Fibroblast of villous mesenchyme (primary cell): ENCODE measurements around the gene DNASE1. TPM values are rescaled to one million over a fixed set of nuclear protein-coding genes. Genes with fewer than 3 reads are reported as not detected.

ENCODE experiments used
- DNase-seq: peaks from one replicate; pipeline ENCODE4 v3.0.0-alpha.2; 2010; ENCODE audit warnings: low read depth
- H3K4me3 ChIP-seq: 2 replicates; pipeline ENCODE4 v1.5.1; 2011; ENCODE audit warnings: low read depth, mild to moderate bottlenecking, low read length
- total RNA-seq: library from RNA; depleted of rRNA; stranded (reverse); fragments of >200 nt; gene quantifications from 2 replicates; pipeline ENCODE4 v1.2.3, GENCODE V29; 2012
- TF ChIP-seq, protein P1 (sequence below): IDR thresholded peaks from 2 replicates; pipeline ENCODE4 v1.5.1; 2012; ENCODE audit warnings: low read depth, mild to moderate bottlenecking, low read length; ENCODE audit not compliant: insufficient read depth

DNASE1 gene
- total RNA-seq, 1 donor, result 16.4 TPM

DNA sequence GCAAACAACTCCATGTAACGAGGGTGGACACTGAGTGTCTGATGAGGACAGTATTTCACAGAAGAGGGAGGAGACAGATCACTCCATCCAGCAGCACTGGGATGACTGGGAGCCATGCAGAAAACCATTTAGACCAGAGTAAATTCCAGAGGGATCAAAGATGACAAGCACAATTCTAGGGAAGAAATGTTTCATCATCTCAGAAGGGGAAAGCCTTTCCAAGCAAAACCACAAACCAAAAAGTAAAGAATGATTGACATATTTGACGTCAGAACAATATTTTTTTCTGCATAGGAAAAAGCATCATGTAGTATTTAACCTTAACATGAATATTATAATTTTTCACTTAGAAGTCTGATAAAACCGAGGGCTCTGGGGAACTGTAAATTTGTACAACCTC, 4.8 kb downstream of the DNASE1 start:
- TF ChIP-seq, protein P1, sequence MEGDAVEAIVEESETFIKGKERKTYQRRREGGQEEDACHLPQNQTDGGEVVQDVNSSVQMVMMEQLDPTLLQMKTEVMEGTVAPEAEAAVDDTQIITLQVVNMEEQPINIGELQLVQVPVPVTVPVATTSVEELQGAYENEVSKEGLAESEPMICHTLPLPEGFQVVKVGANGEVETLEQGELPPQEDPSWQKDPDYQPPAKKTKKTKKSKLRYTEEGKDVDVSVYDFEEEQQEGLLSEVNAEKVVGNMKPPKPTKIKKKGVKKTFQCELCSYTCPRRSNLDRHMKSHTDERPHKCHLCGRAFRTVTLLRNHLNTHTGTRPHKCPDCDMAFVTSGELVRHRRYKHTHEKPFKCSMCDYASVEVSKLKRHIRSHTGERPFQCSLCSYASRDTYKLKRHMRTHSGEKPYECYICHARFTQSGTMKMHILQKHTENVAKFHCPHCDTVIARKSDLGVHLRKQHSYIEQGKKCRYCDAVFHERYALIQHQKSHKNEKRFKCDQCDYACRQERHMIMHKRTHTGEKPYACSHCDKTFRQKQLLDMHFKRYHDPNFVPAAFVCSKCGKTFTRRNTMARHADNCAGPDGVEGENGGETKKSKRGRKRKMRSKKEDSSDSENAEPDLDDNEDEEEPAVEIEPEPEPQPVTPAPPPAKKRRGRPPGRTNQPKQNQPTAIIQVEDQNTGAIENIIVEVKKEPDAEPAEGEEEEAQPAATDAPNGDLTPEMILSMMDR, result no peak
- DNase-seq, result peak; percentile 58
- H3K4me3 ChIP-seq, result no peak overlapping the region

DNA sequence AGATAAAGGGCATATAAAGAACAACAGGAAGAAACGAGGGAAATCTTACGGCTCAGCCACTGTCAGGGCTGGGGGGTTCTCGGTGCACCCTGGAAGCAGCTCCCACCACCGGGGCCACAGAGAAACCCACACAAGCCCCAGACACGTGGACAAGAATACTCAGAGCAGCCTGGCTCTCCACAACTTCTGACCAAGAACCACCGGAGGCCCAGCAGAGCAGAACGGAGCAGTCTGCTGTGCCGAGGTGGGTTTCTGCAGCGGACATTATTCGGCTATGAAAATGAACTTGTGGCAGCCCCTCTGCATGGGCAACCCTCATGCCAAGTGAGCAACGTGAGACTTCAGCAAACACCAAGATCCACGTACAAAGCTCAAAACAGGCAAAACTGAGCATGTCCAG, 6.8 kb downstream of the DNASE1 start:
- no peak overlapping the region for H3K4me3 ChIP-seq
- no peak for DNase-seq
- TF ChIP-seq, protein P1, result no peak

DNA sequence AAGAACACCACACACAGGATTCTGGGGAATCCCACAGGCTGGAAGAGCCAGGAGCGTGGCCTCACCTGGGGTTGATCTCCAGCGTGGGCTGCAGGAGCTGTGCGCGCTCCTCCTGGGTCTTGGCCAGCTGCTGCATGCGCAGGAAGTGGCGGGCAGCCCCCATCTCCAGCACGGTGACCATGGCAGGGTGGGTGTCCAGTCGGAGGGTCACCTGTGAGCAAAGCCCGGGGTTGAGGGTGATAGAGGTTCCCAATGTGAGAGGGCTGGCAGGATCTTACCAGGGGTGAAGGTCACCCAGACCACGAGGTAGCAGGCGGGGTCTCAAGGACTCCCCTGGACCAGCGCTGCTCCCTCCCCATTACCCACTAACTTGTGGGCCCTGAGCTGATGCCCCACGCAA, 7.4 kb downstream of the DNASE1 start:
- no peak for DNase-seq
- no peak overlapping the region for H3K4me3 ChIP-seq
- TF ChIP-seq, protein P1, result no peak

DNA sequence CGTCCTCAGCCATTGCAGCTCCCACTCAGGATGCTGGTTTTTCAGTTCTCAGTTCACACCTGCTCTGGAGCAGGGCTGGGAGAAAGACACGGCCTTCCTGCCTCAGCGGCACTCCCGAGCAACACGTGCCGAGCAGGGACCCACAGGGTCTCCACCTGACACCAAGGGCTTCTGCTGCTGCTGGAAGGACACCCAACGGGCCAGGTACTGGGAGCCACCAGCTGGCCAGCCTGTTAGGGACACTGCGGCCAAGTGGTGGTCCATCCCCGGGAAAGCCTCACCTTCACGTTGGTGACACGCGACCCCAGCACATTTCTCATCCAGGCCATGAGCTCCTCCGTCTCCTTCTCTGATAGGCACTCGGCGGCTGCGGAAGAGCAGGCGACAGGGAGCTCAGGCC, 8.1 kb downstream of the DNASE1 start:
- TF ChIP-seq, protein P1, result no peak
- no peak overlapping the region for H3K4me3 ChIP-seq
- DNase-seq, result no peak

DNA sequence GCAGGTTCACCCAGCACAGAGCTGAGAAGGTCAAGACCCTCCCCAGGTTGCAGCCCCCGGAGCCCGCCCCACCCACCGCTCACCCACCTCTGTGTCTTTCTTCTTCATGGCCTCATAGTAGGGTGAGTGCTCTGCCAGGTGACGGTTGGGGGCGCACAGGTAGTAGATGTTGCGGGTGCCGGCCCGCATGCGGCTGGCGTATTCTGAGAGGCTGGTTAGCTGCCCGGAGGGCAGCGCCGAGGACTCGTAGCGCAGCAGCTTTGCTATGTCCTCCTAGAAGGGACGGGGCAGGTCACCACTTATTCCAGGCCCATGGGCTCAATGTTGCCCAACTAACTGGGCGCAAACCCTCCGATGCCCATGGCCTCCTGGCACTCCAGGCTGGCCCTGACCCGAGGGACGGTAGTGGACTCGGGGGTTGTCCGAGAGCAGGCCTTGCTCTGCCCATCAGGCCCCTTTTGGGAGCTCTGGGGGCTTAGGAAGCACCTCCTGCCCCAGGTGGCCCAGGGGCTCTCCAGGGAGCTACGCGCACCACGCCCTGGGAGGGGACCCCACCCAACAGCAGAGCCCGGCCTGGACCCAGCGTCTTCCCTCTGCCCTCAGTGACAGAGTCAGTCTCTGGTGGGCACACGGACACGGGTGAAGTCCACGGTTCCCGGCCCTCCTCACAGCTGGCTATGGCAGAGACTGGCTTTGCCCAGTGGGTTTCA, 9.9 kb downstream of the DNASE1 start:
- H3K4me3 ChIP-seq, result no peak overlapping the region
- TF ChIP-seq, protein P1, result no peak

DNA sequence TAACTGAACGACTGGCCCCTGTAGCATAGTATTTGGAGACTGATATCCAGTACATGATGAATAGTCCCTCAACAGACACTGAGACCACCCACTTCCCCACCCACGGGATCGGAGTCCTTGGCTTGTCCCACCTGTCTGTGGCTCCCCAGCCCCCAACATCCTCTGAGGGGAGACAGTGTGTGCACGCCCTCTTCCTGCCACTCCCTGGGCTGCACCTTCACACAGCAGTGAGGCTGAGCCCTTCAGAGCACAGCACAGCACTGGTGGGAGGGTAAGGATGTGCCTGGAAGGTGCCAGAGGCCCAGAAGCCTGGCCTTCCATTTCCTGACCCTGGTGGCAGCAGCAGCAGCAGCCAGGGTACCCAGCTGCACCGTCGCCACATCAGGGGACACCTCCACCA, 11.0 kb downstream of the DNASE1 start:
- no peak overlapping the region for H3K4me3 ChIP-seq
- TF ChIP-seq, protein P1, result no peak
- DNase-seq, result no peak

More for the DNA sequence above, 9.9 kb downstream of the DNASE1 start:
- DNase-seq, result no peak

DNA sequence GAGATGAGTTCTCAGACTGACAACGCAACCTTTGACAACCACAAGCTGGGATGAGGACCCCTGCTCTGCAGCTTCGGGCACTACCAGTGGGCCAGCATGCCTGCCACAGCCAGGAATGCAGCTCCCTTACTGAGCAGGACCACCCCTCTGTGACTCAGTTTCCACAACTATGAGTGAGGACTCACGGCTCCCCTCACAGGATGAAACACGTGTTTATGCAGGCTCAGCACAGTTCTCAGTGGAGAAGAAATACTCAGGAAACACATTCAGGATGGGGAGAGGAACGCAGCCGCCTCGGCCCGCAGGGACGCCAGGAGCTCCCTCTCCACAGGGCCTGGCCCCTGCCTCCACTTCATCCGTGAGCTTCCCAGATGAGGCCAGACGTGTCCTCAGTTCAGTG, 14.1 kb downstream of the DNASE1 start:
- DNase-seq, result no peak
- H3K4me3 ChIP-seq, result no peak overlapping the region
- TF ChIP-seq, protein P1, result no peak
